ENCODE results near the gene ZNF45. TPM values are rescaled to one million over a fixed set of nuclear protein-coding genes. Genes with fewer than 3 reads are reported as not detected.

The ZNF45 gene
- polyA plus RNA-seq, 1 of the 3 experiments (the other 2 are of a cell fraction), result 9.7 TPM

DNA sequence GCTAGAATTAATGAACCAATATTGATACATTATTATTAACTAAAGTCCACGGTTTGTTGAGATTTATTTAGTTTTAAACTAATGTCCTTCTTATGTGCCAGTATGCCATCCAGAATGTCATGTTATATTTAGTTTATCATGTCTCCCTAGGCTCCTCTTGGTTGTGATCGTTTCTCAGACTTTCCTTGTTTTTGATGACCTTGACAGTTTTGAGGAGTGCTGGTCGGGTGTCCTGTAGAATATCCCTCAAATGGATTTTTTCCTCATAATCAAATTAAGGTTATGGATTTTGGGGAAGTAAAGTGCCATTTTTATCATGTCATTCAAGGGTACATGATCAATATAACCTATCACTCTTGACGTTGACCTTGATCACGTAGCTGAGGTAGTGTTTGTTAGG is 6.1 kb upstream of the ZNF45 start:
- POLR2A ChIA-PET, result no interaction called here
- CTCF ChIA-PET, result interaction anchor here (1.1 kb wide), 1 partner anchor 10 kb away, joined by 3 read pairs; the partner anchor contains the start of gene ZNF221

DNA sequence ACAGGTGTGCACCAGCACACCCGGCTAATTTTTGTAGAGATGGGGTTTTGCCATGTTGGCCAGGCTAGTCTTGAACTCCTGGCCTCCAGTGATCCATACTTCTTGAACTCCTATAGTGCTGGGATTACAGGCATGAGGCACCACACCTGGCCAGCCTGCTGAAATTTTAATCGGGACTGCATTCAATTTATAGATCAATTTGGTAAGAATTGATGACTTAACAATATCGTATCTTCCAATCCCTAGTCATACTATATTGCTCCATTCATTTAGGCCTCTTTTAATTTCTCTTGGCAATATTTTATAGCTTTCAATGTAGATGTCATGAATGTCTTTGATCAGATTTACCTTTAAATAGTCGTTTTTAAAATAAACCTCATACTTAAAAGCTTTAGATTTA is 5.6 kb upstream of the ZNF45 start:
- H3K36me3 ChIP-seq (replicated peaks in 1 of 2; ENCODE audit: control insufficient read depth in 1 of 2, insufficient read depth in 2 of 2, low read length in 1 of 2), result no peaks in the 10 kb centered on the region

More for the DNA sequence above, 6.1 kb upstream of the ZNF45 start:
- peaks cover 5% of the 10 kb centered on the region; the same call in 1 of the 2 replicates for H3K9me3 ChIP-seq
- H3K9ac ChIP-seq, result no peak overlapping the region
- TF ChIP-seq SIN3A (IDR thresholded peaks at IDR 0.05; ENCODE audit: borderline replicate concordance, low read depth, low read length) (no peak), NFIC (IDR thresholded peaks at IDR 0.05; ENCODE audit: borderline replicate concordance) (no peak), USF2 (IDR thresholded peaks at IDR 0.05; ENCODE audit: borderline replicate concordance, low read depth, low read length) (no peak)
- TF ChIP-seq, protein P1, sequence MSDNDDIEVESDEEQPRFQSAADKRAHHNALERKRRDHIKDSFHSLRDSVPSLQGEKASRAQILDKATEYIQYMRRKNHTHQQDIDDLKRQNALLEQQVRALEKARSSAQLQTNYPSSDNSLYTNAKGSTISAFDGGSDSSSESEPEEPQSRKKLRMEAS (IDR thresholded peaks at IDR 0.05; ENCODE audit: low read depth), result no peak
- no peak overlapping the region for H3K4me2 ChIP-seq
- no peak overlapping the region for H2AFZ ChIP-seq (ENCODE audit: low read depth)
- 5% methylated on average over 5 of the region's 5 CpGs for WGBS (ENCODE audit: low lambda C conversion rate)
- no peaks in the 10 kb centered on the region; a peak in 1 of 4 replicates for H3K4me1 ChIP-seq (ENCODE audit: control insufficient read depth in 1 of 2, insufficient read depth in 2 of 2, low read depth in 1 of 2, low read length in 1 of 2)
- H3K27ac ChIP-seq (ENCODE audit: low read depth in 2 of 2, low read length in 1 of 2), result no peak overlapping the region
- no peaks in the 10 kb centered on the region for H3K36me3 ChIP-seq (replicated peaks in 1 of 2; ENCODE audit: control insufficient read depth in 1 of 2, insufficient read depth in 2 of 2, low read length in 1 of 2)
- no peaks in the 10 kb centered on the region for H3K27me3 ChIP-seq (ENCODE audit: insufficient read depth)
- no peak overlapping the region for H3K4me3 ChIP-seq (ENCODE audit: low read depth in 2 of 2, low read length in 1 of 2)
- H3K9me2 ChIP-seq, result no peaks in the 10 kb centered on the region
- no peaks in the 10 kb centered on the region for H4K20me1 ChIP-seq (ENCODE audit: insufficient read depth)
- DNase-seq, result no peak
- no peaks in the 10 kb centered on the region for H3K79me2 ChIP-seq (ENCODE audit: insufficient read depth)
- no peaks in the 10 kb centered on the region for H3F3A ChIP-seq (replicated peaks; ENCODE audit: insufficient read depth)

More for the DNA sequence above, 5.6 kb upstream of the ZNF45 start:
- no peak overlapping the region for H3K27ac ChIP-seq (ENCODE audit: low read depth in 2 of 2, low read length in 1 of 2)
- WGBS (ENCODE audit: low lambda C conversion rate), result 3% methylated on average over 4 of the region's 4 CpGs
- no peak for TF ChIP-seq FOXJ3 (CRISPR knock-in tag; IDR thresholded peaks at IDR 0.05)
- no peak for TF ChIP-seq USF2 (IDR thresholded peaks at IDR 0.05; ENCODE audit: borderline replicate concordance, low read depth, low read length)
- TF ChIP-seq CHD2 (IDR thresholded peaks at IDR 0.05; ENCODE audit: low read length, partially characterized antibody), result no peak
- TF ChIP-seq FOXM1 (IDR thresholded peaks at IDR 0.05; ENCODE audit: low read depth), result no peak
- no peak for TF ChIP-seq RXRA (IDR thresholded peaks at IDR 0.05; ENCODE audit: borderline replicate concordance, low read depth)
- no peak for TF ChIP-seq RAD21 (IDR thresholded peaks at IDR 0.05; ENCODE audit: low read length)
- TF ChIP-seq TCF12 (IDR thresholded peaks at IDR 0.05), result no peak
- no peak for TF ChIP-seq RCOR1 (IDR thresholded peaks at IDR 0.05; ENCODE audit: low read length)
- TF ChIP-seq, protein P2, sequence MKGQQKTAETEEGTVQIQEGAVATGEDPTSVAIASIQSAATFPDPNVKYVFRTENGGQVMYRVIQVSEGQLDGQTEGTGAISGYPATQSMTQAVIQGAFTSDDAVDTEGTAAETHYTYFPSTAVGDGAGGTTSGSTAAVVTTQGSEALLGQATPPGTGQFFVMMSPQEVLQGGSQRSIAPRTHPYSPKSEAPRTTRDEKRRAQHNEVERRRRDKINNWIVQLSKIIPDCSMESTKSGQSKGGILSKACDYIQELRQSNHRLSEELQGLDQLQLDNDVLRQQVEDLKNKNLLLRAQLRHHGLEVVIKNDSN (IDR thresholded peaks at IDR 0.05; ENCODE audit: borderline replicate concordance, low read depth), result no peak
- TF ChIP-seq IRF3 (IDR thresholded peaks at IDR 0.05; ENCODE audit: low read depth, low read length), result no peak
- TF ChIP-seq, protein P3, sequence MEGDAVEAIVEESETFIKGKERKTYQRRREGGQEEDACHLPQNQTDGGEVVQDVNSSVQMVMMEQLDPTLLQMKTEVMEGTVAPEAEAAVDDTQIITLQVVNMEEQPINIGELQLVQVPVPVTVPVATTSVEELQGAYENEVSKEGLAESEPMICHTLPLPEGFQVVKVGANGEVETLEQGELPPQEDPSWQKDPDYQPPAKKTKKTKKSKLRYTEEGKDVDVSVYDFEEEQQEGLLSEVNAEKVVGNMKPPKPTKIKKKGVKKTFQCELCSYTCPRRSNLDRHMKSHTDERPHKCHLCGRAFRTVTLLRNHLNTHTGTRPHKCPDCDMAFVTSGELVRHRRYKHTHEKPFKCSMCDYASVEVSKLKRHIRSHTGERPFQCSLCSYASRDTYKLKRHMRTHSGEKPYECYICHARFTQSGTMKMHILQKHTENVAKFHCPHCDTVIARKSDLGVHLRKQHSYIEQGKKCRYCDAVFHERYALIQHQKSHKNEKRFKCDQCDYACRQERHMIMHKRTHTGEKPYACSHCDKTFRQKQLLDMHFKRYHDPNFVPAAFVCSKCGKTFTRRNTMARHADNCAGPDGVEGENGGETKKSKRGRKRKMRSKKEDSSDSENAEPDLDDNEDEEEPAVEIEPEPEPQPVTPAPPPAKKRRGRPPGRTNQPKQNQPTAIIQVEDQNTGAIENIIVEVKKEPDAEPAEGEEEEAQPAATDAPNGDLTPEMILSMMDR (IDR thresholded peaks at IDR 0.05), result no peak
- TF ChIP-seq NFIC (IDR thresholded peaks at IDR 0.05; ENCODE audit: borderline replicate concordance), result no peak
- no peak for TF ChIP-seq PBX3 (IDR thresholded peaks at IDR 0.05)
- no peak for TF ChIP-seq EZH2phosphoT487 (IDR thresholded peaks at IDR 0.05; ENCODE audit: borderline replicate concordance, low read depth)
- no peak overlapping the region for H3K4me3 ChIP-seq (ENCODE audit: low read depth in 2 of 2, low read length in 1 of 2)
- DNase-seq, result no peak
- POLR2A ChIA-PET, result no interaction called here
- no peak overlapping the region for H2AFZ ChIP-seq (ENCODE audit: low read depth)
- H3K4me1 ChIP-seq (ENCODE audit: control insufficient read depth in 1 of 2, insufficient read depth in 2 of 2, low read depth in 1 of 2, low read length in 1 of 2), result no peaks in the 10 kb centered on the region; a peak in 2 of 4 replicates
- no peaks in the 10 kb centered on the region for H3K79me2 ChIP-seq (ENCODE audit: insufficient read depth)
- no peaks in the 10 kb centered on the region for H3F3A ChIP-seq (replicated peaks; ENCODE audit: insufficient read depth)
- H3K9ac ChIP-seq, result no peak overlapping the region
- H3K4me2 ChIP-seq, result no peak overlapping the region
- no peaks in the 10 kb centered on the region for H3K27me3 ChIP-seq (ENCODE audit: insufficient read depth)
- no peaks in the 10 kb centered on the region for H4K20me1 ChIP-seq (ENCODE audit: insufficient read depth)
- H3K9me2 ChIP-seq, result no peaks in the 10 kb centered on the region
- CTCF ChIA-PET, result interaction anchor here (1.0 kb wide), 1 partner anchor 10 kb away, joined by 3 read pairs; the partner anchor contains the start of gene ZNF221
- H3K9me3 ChIP-seq, result peaks cover 5% of the 10 kb centered on the region; the same call in 1 of the 2 replicates

All from SK-N-SH (cell line).